ENCODE measurements around the gene GH2.
"Not testable (repeated sequence)": the region's sequence is repeated elsewhere in the genome, so short reads cannot be mapped to it uniquely, and the experiment has no call there.

Gene GH2

DNA sequence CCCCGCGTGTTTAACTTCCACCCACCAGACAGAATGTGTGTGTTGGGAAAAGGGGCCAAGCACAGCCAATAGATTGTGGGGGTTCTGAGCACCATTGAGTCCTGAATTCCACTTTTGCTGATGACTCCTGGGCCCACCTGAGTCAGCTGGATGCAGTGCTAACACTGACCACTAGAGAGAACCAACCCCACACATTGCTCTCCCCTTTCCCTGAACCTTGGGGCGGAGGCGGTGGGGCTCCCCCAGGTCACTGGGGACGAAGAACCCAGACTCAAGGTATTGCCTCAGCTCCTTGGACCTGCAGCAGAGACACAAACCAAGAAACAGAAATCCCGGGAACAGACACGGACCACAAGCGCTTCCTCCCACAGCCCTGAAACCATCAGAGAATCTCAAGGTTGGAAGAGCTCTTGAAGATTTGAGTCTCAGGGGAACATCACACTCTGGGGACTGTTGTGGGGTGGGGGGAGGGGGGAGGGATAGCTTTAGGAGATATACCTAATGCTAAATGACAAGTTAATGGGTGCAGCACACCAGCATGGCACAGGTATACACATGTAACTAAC lies 7.6 kb downstream of the GH2 start:
- not testable (repeated sequence) for DNase-seq (ENCODE audit: low spot score)

DNA sequence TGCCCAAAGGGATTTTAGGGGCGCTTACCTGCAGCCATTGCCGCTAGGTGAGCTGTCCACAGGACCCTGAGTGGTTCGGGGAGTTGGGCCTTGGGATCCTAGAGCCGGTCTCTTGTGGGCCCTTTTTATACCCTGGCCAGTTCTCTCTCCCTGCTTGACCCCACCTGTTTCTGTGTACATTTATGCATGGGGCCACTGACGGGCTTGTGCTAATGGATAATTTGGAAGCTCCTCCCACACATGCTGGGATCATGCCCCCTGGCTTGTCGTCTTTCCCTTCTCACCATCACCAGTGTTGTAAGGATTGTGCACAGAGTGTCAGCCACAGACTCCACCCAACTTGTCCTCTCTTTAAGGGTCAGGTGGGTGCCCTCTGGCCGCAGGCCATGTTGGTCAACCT lies 8.2 kb downstream of the GH2 start, which contains the start of gene CSH2:
CSH2 (minus strand) TSS at position 101 of the 400 bp plus-strand sequence; CDS start at position 38, 63 bp downstream.
- not testable (repeated sequence) for DNase-seq (ENCODE audit: low spot score)

DNA sequence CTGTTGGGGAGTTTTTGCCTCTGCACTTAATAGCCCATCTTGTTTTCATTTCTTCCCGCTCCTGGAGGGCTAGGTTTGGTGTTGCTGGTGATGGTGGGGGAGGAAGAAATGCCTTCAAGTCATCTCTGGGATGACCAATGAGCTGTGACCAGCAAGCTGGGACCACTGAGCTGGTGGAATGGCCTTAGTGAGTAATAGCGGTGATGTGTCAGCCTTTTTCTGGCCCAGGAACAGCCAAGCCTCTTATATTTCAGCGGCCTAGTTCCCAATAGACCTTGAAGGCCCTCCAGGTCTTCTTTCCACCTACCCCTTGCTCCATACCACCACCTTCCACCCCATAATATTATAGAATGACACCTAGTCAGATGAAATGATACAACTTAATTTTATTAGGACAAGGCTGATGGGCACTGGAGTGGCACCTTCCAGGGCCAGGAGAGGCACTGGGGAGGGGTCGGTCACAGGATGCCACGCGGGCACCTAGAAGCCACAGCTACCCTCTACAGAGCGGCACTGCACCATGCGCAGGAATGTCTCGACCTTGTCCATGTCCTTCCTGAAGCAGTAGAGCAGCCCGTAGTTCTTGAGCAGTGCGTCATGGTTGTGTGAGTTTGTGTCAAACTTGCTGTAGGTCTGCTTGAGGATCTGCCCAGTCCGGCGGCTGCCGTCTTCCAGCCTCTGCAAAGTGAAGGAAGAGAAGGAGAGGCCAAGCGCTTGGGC lies 9.9 kb downstream of the GH2 start:
- not testable (repeated sequence) for DNase-seq (ENCODE audit: low spot score)

DNA sequence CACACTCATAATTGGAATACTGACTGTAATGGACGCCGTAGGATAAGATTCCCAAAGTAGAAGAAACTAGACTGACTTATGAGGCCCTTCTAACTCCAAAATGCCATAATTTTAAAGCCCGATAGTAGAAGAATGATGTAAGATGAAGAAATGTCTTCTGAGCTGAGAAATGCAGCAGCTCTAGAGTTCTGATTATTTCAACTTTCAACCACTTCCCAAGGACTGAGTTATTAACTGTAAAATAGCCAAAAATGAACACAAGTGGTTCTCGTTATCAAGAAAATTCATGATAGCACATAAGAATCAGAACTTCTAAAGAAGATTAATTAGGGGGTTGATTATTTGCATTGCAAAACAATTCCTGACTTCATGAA lies 11.5 kb downstream of the GH2 start:
- not testable (repeated sequence) for DNase-seq (ENCODE audit: low spot score)

DNA sequence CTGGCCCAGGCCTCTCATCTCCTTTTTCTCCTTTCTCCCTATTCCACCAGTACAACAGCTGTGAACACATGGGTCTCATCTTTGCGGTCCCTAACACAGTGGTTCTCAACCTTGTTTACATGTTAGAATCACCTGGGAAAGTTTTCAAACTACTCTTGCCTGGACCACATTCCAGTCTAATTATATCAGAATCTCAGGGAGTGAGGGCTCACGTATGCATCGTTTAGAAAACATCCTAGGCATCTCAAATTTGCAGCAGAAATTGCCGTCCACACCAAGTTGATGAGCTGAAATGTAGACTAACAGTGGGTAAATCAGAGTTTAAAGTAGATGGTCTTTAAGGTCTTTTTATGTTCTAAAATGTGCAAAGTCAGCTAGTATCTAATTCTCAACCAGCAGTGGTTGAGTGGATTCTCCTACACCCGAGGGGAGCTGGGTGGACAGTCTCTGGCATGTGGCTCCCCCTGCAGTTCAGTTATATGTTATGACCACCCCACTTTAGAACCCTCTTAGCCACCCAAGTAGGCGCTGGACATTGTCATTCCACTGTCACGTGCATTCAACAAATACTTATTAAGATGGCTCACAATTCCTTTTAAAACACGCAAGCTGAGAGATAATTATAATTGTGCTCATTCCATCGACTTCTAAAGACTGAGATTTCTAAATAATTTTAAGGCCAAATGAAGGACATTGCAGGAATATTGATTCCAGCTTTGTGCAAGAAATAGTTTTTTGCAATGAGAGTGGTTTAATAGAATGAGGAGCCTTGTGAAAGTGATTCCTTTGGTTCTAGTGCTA lies 12.1 kb downstream of the GH2 start:
- not testable (repeated sequence) for DNase-seq (ENCODE audit: low spot score)

DNA sequence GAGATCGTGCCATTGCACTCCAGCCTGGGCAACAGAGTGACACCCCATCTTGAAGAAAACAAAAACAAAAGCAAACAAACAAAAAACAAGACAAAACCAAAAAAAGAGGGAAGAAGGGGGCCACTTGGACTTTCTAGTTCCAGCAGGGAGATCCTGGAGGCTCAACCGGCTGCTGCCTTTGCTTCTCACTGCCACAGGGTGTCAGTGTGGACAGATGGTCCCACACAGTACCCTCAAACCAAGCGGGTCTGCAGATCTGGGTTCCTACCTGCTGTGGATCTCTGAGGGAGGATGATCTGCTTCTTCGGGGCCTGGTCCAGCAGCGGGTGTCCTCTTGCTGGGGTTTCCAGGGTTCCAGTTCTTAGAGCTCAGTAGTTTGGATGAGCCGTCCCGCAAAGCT lies 15.1 kb downstream of the GH2 start:
- DNase-seq (ENCODE audit: low spot score): not testable (repeated sequence)

DNA sequence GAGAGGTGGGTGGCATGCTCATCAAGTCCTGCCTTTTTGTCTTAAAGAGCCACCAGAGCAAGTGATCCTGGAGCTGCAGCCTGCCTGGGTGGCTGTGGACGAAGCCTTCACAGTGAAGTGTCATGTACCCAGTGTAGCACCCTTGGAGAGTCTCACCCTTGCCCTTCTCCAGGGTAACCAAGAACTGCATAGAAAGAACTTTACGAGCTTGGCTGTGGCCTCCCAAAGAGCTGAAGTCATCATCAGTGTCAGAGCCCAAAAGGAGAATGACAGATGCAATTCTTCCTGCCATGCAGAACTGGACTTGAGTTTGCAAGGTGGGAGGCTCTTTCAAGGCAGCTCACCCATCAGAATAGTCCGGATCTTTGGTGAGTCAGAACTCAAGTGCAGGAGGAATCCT lies 22.5 kb downstream of the GH2 start:
- DNase-seq (ENCODE audit: low spot score): no peak

DNA sequence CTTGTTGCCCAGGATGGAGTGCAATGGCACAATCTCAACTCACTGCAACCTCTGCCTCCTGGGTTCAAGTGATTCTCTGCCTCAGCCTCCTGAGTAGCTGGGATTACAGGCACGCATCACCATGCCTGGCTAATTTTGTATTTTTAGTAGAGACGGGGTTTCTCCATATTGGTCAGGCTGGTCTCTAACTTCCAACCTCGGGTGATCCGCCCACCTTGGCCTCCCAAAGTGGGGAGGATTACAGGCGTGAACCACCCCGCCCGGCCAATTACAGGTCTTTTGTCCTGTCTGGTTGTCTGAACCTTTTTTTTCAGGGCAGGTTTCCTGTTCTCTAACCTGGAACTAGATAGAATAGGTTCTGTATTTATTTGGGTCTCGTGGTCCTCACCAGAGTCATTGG lies 25.3 kb downstream of the GH2 start:
- DNase-seq (ENCODE audit: low spot score): not testable (repeated sequence)

DNA sequence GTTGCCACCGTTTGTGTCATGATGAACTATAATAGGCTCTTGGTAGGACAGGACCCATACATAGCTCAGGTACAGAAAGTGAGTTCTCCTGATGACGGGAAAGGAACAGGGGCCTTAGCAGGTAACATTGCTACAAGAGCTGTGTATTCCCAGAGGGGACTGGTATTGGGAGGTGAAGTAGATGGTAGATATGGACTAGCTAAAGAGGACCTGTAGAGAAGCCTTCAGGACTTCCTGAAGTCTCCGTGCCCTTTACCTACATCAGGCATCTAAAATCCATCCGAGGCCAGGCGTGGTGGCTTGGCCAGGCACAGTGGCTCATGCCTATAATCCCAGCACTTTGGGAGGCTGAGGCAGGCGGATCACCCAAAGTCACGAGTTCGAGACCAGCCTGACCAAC lies 26.6 kb downstream of the GH2 start:
- DNase-seq (ENCODE audit: low spot score): no peak

DNA sequence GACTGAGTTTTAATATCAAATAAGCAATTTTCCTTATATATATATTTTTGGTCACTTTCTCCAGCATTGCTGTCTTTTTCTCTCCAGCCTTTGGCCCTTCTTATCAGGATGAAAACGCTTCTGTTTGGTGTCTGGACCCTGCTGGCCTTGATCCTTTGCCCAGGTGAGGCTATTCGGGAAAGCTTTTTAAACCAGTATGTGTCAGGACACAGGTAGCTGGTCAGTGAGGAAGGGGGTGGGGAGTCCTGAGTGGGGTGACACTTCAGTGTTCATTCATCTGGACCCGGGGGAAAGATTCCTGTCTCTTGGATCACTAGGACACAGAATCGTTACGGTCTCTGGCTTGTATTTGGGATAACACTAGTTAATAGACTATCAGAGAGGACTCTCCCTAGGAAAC lies 27.0 kb downstream of the GH2 start:
- no peak for DNase-seq (ENCODE audit: low spot score)

DNA sequence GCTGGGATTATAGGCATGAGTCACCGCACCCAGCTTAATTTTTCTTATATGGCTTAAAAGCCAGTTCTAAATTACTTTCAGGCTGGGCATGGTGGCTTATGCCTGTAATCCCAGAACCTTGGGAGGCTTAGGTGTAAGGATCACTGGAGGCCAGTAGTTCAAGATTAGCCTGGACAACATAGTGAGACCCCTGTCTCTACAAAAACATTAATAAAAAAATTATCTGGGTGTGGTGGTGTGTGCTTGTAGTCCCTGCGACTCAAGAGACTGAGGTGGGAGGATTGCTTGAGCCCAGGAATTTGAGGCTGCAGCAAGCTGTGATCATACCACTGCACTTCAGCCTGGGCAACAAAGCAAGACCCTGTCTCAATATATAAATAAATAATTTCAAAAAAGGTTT lies 28.5 kb downstream of the GH2 start:
- no peak for DNase-seq (ENCODE audit: low spot score)

DNA sequence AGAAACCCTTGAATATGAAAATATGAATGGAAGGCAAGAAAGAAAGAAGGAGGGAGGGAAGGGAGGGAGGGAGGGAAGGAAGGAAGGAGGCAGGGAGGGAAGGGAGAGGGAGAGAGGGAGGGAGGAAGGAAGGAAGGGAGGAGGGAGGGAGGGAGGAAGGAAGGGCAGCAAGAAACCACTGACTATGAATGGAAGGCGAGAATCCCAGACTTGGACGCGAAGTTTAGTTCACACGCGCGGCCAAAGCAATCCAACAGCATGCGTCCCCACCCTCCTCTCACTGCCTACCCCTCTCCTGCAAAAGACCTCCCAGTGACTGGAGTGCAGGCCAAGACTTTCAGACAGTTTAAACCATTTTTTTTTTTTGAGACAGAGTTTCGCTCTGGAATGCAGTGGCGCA lies 31.3 kb downstream of the GH2 start:
- no peak for DNase-seq (ENCODE audit: low spot score)

DNA sequence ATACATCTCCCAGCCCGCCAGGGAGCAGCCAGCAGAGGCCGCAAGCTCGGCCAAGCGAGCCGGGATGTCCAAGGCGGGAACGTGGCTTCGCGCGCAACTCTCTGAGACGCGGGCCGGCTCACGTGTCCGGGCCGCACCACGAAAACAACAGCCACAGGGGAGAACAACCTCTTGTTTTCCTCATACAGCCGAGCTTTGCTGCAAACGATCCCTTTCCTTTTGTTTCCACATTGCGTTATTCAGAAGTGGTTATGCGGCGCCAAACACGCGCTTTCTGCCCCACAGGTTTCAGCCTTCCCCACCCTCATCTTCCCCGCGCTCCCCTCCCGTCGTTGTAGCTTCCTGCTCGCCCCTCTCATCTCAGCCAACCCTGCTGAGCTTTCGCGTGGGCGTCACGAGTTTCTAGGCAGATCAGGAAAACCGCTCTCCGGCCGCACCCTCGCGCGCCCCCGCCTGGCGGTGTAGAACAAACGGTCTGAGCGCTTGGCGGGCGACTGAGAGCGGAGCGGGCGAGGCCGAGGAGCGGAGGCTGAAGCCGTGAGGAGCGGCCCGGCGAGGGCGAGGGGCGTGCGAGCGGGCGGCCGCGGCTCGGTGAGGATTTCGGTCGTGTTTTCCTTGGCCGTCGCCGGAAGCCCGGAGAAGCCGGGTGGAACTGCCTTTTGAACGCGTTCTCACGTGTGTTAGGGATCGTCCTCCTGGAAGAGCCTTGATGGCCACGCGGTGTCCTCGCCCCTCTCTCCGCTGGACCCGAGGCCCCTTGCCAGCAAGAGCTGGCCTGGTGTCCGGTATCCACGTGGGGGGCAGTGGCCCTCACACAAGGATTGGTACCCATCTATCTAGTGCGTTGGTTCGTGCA lies 32.7 kb downstream of the GH2 start:
- no peak for DNase-seq (ENCODE audit: low spot score)

DNA sequence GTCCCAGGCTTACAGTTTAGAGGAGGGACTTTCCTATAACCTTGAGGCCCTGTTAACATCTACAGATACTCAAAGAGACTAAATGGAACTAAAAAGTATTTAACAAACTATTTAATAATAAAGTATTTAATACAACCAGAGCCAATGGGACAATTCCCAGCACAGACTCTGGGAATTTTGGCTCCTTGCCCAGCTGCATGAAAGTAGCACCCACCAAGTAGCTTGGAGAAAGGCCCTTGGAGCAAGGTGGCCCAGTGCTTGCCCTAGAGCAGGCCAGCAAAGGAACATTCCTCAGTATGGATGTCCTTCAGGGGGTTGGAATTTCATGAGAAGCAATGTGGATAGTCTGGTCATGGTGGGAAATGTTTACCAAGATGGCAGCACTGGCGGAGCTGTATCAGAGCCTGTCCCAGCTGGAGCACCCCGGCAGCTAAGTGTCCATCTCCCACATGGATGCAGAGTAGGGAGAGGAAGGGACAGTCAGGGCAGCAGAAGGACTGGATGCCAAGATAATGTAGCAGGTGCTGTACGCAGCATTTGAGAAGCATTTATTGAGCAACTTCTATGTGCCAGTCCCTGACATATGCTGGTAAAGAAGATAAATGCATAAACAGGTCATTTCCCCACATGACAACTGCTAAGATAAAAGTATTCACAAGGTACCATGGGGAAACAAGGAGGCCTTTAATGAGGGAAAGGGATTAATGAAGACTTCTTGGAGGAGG lies 34.1 kb downstream of the GH2 start:
- no peak for DNase-seq (ENCODE audit: low spot score)

DNA sequence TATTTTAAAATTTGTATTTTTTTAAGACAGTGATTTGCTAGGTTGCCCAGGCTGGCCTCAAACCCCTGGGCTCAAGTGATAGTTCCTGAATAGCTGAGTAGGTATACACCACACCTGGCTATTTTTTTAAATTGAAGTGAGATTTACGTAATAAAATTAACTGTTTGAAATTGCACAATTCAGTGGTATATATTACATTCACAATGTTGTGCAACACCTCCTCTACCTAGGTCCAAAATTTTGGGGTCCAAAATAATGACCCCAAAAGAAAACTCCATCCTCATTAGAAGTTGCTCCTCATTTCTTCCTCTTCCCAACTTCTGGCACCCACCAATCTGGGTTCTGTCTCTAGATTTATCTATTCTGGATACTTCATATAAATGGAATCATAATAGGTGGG lies 36.2 kb downstream of the GH2 start:
- DNase-seq (ENCODE audit: low spot score): no peak

DNA sequence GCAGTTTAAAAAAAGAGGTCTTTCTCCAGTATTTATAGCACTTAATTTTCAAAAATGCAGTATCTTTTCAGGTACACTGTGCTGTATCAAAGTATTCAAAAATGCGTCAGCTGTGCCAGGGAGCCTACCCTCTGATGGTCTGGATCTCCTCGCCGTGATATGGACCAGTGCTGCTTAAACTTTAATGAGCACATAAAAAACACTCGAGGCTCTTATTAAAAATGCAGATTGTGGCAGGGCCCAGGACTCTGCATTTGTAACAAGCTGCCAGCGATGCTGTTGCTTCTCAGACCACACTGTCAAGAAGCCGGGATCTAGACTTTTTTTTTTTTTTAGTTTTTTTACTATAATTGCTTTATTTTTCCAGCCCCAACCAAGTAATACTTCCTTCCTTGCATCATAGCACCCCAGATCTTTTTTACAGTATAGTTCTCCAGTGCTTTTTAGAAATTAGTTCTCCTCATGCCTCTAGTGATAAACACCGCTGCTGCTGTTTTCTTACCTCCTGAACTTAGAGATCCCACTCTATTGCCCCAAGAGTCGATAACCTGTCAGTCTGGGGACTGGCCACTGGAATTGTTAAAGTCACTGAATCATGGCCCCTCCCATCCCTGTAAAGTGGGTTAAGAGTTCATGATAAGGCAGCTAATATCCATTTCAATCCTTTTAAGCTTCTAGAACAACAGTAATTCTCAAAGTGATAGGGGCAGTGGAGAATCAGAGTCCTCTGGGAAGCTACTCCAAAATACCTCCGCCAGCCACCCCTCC lies 37.6 kb downstream of the GH2 start:
- DNase-seq (ENCODE audit: low spot score): no peak

DNA sequence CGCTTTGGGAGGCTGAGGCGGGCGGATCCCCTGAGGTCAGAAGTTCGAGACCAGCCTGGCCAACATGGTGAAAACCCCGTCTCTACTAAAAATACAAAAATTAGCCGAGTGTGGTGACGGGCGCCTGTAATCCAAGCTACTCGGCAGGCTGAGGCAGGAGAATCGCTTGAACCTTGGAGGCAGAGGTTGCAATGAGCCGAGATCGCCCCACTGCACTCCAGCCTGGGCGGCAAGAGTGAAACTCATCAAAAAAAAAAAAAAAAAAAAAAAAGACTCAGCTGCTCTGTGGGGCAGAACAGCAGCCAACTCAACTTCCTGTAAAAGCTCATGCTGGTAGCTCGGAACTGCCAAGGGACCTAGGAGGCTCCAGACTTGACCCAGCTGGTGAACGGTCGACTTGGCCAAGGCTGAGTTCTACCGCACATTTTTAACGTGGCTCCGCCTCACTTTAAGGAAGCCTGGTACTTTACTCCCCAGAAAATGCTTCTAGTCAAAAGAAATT lies 38.3 kb downstream of the GH2 start:
- not testable (repeated sequence) for DNase-seq (ENCODE audit: low spot score)

DNA sequence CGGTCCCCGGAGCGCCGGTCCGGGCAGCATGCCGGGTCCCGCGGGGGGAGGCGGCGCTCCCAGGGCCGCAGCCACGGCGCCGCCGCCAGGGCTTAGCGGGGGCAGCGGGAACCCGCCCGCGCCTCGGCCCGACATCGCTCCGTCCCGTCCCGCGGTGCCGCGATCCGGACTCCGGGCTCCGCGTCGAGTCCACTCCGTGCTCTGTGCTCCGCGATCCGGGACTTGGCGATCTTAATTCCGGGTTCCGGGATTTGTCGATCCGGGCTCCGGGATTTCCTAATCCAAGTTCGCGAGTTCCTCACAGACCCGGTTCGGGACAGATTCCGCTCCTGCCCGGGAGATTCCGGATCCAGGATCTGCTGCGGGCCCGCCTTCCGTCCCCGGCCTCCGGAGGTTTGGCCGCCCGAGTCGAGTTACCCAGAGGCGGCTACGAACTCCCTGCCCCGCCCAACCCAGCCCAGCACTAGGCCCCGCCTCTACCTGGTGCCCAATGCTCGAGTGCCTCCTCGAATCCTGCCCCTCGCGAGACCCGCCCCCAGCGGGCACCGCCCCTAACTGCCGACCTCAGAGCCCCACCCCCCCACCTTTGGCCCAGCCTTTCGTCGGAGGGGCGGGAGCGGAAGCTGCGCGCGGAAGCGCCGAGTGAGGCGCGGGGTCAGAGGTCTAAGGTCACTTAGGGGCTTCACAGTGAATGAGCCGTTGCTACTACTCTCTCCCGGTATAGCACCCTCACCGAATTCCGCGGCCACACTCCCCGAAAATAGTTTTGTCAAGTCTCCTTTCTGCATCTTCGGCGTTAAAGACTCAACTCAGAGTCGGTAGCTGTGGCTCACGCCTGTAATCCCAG lies 39.0 kb downstream of the GH2 start, which contains the start of gene SMARCD2:
SMARCD2 (minus strand) TSS at position 146 of the 847 bp plus-strand sequence; CDS start at position 135, 11 bp downstream.
- DNase-seq (ENCODE audit: low spot score): peak; percentile 94

DNA sequence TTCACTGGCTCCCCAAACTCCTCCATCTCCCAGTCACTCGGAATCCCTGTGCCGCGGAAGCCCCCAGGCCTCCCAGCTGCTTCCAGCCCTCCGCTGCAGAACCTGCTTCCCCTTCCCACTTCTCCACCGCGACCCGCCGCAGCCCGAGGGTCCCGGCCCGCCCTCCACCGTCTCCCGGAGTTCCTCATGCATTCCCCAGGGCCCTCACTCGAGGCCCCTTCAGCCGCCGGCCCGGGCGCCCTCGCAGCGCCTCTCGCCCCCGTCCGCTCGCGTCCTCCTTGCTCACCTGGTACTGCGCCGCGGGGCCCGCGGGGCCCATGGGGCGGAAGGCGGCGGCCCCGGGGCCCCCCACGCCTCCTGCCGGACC lies 39.6 kb downstream of the GH2 start:
- peak; percentile 28 for DNase-seq (ENCODE audit: low spot score)
